HepG2 (cell line): Measurements from ENCODE around the gene IMPDH1.

ENCODE experiments used
- CTCF ChIP-seq: sonication (generic); formaldehyde crosslinking; IDR thresholded peaks from 2 replicates; pipeline ENCODE4 v1.5.0; 2020; ENCODE audit warnings: mild to moderate bottlenecking, missing genetic modification reagents, moderate library complexity
- DR1 ChIP-seq: sonication (generic); formaldehyde crosslinking; IDR thresholded peaks from 2 replicates; pipeline ENCODE4 v1.8.0; 2021; ENCODE audit warnings: mild to moderate bottlenecking, missing genetic modification reagents, inconsistent platforms
- MAX ChIP-seq: IDR thresholded peaks from 2 replicates; pipeline ENCODE4 v1.6.1; 2012; ENCODE audit warnings: inconsistent platforms
- MEIS2 ChIP-seq: sonication (generic); formaldehyde crosslinking; IDR thresholded peaks from 2 replicates; pipeline ENCODE4 v1.9.0; 2021; ENCODE audit warnings: mild to moderate bottlenecking, missing genetic modification reagents
- NFYB ChIP-seq: sonication (generic); formaldehyde crosslinking; IDR thresholded peaks from 2 replicates; pipeline ENCODE4 v1.4.0; 2020; ENCODE audit warnings: missing genetic modification reagents
- POLR2A ChIP-seq, 2 experiments: IDR thresholded peaks; 2 replicates each; pipeline ENCODE4 v1.6.1; 2011; ENCODE audit warnings: low read depth in 2 of 2, low read length in 2 of 2, mild to moderate bottlenecking in 1 of 2, moderate library complexity in 1 of 2; ENCODE audit not compliant: insufficient read depth in 1 of 2
- ZKSCAN8 ChIP-seq: IDR thresholded peaks from 2 replicates; pipeline ENCODE4 v1.6.1; 2016; ENCODE audit warnings: borderline replicate concordance, missing genetic modification reagents, missing compliant biosample characterization
- ZNF253 ChIP-seq: sonication (generic); formaldehyde crosslinking; IDR thresholded peaks from 2 replicates; pipeline ENCODE4 v1.8.0; 2022; ENCODE audit warnings: mild to moderate bottlenecking, missing genetic modification reagents, borderline replicate concordance
- ZNF574 ChIP-seq: sonication (generic); formaldehyde crosslinking; IDR thresholded peaks from 2 replicates; pipeline ENCODE4 v1.4.0; 2020; ENCODE audit warnings: missing genetic modification reagents

DNA sequence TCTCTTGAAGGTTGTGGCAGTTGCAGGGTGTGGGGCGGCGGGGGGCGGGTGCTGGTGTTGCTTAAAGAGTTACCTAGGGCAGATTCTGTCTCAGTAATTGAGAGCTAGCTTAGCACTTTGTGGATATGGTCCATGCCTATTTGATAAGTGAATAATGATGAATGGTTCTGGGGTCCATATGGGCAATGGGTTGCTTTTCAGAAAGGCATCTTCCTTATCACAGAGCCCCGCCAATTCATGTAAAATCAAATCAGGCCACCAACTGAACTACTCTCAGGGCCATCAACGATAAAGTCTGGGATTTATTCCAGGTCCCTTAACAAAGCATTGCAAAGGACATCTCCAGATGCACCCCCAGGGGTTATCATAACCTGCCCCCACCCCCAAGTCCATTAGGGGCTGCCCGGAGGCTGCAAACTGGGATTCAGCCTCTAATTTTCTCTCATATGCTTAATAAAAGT lies 46.5 kb downstream of the IMPDH1 start:
- TF ChIP-seq POLR2A (IDR thresholded peaks at IDR 0.05; ENCODE audit: insufficient read depth in 1 of 2, low read depth in 2 of 2, low read length in 2 of 2) = no peak
- TF ChIP-seq ZNF253 = no peak
- no peak for TF ChIP-seq NFYB (CRISPR knock-in tag)
- no peak for TF ChIP-seq CTCF (CRISPR knock-in tag)
- no peak for TF ChIP-seq MAX
- no peak for TF ChIP-seq ZNF574 (CRISPR knock-in tag)
- no peak for TF ChIP-seq DR1 (CRISPR knock-in tag)
- TF ChIP-seq MEIS2 (CRISPR knock-in tag) = no peak
- no peak for TF ChIP-seq ZKSCAN8 (CRISPR knock-in tag)
